Measurements from ENCODE around the gene NLGN2. TPM values are rescaled to one million over a fixed set of nuclear protein-coding genes. Genes with fewer than 3 reads are reported as not detected.

The NLGN2 gene
- total and polyA plus RNA-seq, 4 donors = 0.24 to 2.4 (median 0.90) TPM

- TF ChIP-seq REST (IDR thresholded peaks at IDR 0.05) (no peak), RAD21 (IDR thresholded peaks at IDR 0.05) (no peak), FOXA1 (IDR thresholded peaks at IDR 0.05) (no peak), ATF3 (IDR thresholded peaks at IDR 0.05) (no peak)
These were observed 24.7 kb upstream of the NLGN2 start (continued) for GRCh38 chr17:7382901-7383300.

GRCh38 chr17:7383371-7383741 lies 24.3 kb upstream of the NLGN2 start:
- no peak overlapping the region for H3K4me3 ChIP-seq (ENCODE audit: low read depth in 1 of 3, low read length in 3 of 3)
- no peaks in the 10 kb centered on the region for H3K9me3 ChIP-seq (ENCODE audit: control insufficient read depth in 4 of 4, low read length in 3 of 4)
- 90% methylated on average over 11 of the region's 11 CpGs for WGBS
- H3K27ac ChIP-seq (ENCODE audit: low read depth in 1 of 2, low read length in 2 of 2) = no peak overlapping the region
- peaks cover 6 to 18% (median 12%) of the 10 kb centered on the region in 4 donors for H3K4me1 ChIP-seq (ENCODE audit: control insufficient read depth in 4 of 4, insufficient read depth in 4 of 4, low read length in 3 of 4)
- peaks cover 0 to 6% (median 0%) of the 10 kb centered on the region in 4 donors for H3K36me3 ChIP-seq (ENCODE audit: control insufficient read depth in 4 of 4, insufficient read depth in 3 of 4, low read depth in 1 of 4, low read length in 3 of 4)
- DNase-seq (ENCODE audit: low spot score) = no peak
- TF ChIP-seq RXRA (IDR thresholded peaks at IDR 0.05) (no peak), HNF4G (IDR thresholded peaks at IDR 0.05) (no peak)
- H3K9ac ChIP-seq (ENCODE audit: low read depth in 1 of 2, low read length in 2 of 2) = no peak overlapping the region
- peaks cover 0 to 3% (median 0%) of the 10 kb centered on the region in 4 donors for H3K27me3 ChIP-seq (ENCODE audit: control insufficient read depth in 4 of 4, insufficient read depth in 4 of 4, low read length in 3 of 4)

GRCh38 chr17:7383742-7384488 lies 23.7 kb upstream of the NLGN2 start:
- Histone ChIP-seq H3K4me3 (ENCODE audit: low read depth in 1 of 3, low read length in 3 of 3) (peak overlapping the region in 1 of 3 donors; percentile 20), H3K4me1 (ENCODE audit: control insufficient read depth in 4 of 4, insufficient read depth in 4 of 4, low read length in 3 of 4) (peaks cover 6 to 18% (median 12%) of the 10 kb centered on the region in 4 donors), H3K9me3 (ENCODE audit: control insufficient read depth in 4 of 4, low read length in 3 of 4) (no peaks in the 10 kb centered on the region), H3K27me3 (ENCODE audit: control insufficient read depth in 4 of 4, insufficient read depth in 4 of 4, low read length in 3 of 4) (peaks cover 0 to 3% (median 0%) of the 10 kb centered on the region in 4 donors), H3K36me3 (ENCODE audit: control insufficient read depth in 4 of 4, insufficient read depth in 3 of 4, low read depth in 1 of 4, low read length in 3 of 4) (peaks cover 0 to 6% (median 2%) of the 10 kb centered on the region in 4 donors), H3K27ac (ENCODE audit: low read depth in 1 of 2, low read length in 2 of 2) (no peak overlapping the region), H3K9ac (ENCODE audit: low read depth in 1 of 2, low read length in 2 of 2) (no peak overlapping the region)
- WGBS = 63% methylated on average over 65 of the region's 65 CpGs
- TF ChIP-seq ZBTB33 (IDR thresholded peaks at IDR 0.05) (no peak), ATF3 (IDR thresholded peaks at IDR 0.05) (no peak), HNF4G (IDR thresholded peaks at IDR 0.05) (no peak), SP1 (IDR thresholded peaks at IDR 0.05) (no peak), HNF4A (conservative IDR thresholded peaks at IDR 0.05) (no peak), FOXA1 (IDR thresholded peaks at IDR 0.05) (no peak), REST (IDR thresholded peaks at IDR 0.05) (no peak), EGR1 (IDR thresholded peaks at IDR 0.05; ENCODE audit: low read depth in 2 of 2) (no peak), RXRA (IDR thresholded peaks at IDR 0.05) (no peak), YY1 (IDR thresholded peaks at IDR 0.05) (no peak), NR2F2 (IDR thresholded peaks at IDR 0.05) (no peak), GABPA (IDR thresholded peaks at IDR 0.05 in 1 of 2, conservative IDR thresholded peaks at IDR 0.05 in 1 of 2) (no peak), MAX (IDR thresholded peaks at IDR 0.05) (no peak), FOXA2 (IDR thresholded peaks at IDR 0.05) (no peak), TAF1 (conservative IDR thresholded peaks at IDR 0.05) (no peak), RAD21 (IDR thresholded peaks at IDR 0.05) (no peak), JUND (IDR thresholded peaks at IDR 0.05) (no peak), CTCF (IDR thresholded peaks at IDR 0.05; ENCODE audit: low read depth, low read length, missing input control) (no peak)
- DNase-seq (ENCODE audit: low spot score) = no peak
